GM19452 (cell line): ENCODE results near the gene AADAC.
A peak's percentile ranks its signal among the peaks of the same experiment; 100 is the strongest.
"Not testable (repeated sequence)": the region's sequence is repeated elsewhere in the genome, so short reads cannot be mapped to it uniquely, and the experiment has no call there.

ENCODE experiments used
- ATAC-seq: cut with Tn5 transposase; IDR thresholded peaks from one replicate; pipeline ENCODE4 v1.9.1; 2021; ENCODE audit not compliant: unreplicated experiment

The AADAC gene

DNA sequence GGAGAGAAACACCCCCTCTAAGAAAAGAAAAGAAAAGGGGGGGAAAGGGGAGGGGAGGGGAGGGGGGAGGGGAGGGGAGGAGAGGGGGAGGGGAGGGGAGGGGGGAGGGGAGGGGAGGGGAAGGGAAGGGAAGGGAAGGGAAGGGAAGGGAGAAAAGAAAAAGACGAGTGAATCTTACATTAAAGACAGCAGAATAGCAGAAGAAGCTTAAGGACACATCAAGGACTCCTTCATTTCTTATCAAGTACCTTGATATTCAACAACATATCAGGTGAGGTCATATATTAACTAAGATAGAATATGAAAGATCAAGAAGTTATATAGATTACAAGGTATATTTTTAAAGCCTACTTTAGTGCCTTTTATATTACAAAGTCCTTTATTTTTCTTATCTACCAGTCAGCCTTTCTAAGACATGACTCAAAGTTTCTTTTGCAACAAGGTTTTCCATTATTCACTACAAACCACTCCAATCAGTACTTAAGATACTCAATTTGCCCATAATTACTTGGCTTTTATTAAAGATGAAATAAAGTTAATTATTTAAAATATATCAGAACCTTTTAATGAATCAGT, 17.7 kb upstream of the AADAC start:
- no peak for ATAC-seq

DNA sequence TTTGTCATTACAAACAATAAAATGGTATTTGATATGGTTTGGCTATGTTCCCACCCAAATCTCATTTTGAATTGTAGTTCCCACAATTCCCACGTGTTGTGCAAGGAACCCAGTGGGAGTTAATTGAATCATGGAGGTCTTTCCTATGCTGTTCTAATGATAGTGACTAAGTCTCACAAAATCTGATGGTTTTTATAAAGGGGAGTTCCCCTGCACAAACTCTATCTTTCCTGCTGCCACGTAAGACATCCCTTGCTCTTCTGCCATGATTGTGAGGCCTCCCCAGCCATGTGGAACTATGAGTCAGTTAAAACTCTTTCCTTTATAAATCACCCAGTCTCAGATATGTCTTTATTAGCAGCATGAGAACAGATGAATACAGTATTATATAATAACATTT, 15.4 kb upstream of the AADAC start:
- ATAC-seq: no peak

DNA sequence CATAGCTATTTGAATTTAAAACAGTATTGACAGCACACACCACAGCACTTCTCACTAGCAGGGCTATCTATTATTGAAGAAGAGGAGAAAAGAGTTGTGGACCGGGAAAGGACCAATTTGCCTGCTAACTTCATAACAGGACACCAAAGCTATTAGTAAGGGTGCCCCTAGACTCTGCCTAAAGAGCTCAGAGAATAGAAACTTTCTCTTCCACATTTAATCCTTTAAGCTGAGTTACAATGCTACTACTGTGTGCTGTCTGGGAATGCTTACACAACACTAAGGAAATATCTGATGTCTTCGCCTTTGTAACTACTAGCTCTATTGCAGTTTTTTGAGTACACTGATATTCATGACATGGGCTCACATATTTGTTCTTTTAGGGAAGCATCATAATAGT, 13.5 kb upstream of the AADAC start:
- no peak for ATAC-seq

DNA sequence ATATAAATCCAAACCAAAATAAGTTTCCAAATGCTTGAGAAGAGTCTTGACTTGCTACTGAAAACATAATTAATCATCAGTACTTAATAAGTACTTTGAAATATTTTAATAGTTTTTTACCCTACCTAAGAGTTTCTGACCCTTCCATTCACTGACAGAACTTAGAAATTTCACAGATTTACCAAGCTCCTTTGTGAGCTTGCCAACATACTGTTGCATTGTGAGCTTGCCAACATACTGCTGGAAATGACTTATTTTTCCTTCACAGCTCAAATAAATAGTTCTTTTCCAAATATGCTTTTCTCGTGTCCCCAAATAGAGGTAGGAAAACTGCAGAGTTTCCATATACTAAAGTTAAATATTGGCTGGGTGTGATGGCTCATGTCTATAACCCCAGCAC, 9.6 kb upstream of the AADAC start:
- no peak for ATAC-seq

DNA sequence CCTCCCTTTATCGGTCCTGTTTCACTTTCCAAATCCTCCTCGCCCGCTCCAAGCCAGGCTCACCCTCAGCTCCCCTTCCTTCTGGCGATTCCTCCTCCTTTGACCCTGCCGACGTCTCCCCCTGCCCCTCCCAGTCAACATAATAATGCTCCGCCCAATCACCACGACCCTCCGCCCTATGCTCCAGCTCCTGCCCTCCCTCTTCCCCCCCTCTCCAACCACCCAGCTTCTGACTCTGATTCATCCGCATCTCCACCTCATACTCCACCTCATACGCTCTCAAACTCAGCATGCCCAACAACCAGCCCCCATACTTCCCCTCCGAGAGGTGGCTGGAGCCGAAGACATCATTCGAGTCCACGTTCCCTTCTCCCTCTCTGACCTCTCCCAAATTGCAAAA, 7.1 kb upstream of the AADAC start:
- ATAC-seq: no peak

DNA sequence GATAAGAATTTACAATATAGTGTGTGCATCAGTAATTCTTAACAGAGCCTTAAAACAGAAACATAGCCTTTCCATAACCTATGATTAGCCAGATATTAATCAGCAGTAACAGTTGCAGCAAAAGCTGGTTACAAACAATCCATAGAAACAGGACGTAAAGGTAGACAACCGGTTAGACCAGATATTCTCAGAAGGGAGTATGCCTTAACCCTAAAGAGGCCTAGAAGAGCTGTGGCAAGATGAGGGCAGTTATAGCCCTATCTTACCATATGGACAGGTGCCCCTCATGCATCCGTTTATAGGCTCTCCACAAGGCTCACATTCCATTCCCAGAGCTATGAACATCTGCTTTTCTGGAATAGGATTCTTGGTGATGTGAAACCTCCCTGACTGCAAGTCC, 5.0 kb upstream of the AADAC start:
- not testable (repeated sequence) for ATAC-seq

DNA sequence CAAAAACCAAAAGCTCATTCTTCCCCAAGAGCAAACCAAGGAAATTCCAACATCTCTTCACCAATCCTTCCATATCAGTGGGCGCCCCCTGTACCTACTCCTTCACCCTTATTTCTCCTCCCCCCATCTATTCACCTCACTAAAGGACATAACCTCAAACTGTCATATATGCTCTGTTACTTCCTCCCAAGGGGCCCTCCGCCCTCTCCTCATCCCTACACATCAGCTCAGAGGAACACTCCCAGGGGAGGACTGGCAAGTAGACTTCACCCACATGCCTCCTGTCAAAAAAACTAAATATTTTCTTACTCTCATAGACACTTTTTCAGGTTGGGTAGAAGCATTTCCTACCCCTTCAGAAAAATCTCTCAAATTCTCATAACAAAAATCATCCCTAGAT, 2.4 kb upstream of the AADAC start:
- ATAC-seq: no peak

DNA sequence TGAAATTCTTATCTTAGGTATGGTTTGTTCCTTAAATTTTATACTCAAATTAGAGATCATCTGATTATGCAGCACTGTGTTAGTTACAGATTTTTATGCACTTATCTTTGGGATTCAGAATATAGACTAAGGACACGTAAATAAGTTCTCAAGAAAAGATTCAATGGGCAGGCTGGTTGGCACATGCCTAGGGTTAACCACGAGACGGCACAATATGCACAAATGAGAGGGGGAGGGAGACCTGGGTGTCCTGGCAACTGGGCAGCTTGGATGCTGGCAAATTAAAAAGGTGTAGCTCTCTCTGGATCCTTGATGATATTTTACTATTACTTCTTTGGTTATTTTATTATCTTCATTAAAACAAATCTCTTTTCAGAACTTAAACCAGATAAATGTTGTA, 672 bp downstream of the AADAC start:
- no peak for ATAC-seq

DNA sequence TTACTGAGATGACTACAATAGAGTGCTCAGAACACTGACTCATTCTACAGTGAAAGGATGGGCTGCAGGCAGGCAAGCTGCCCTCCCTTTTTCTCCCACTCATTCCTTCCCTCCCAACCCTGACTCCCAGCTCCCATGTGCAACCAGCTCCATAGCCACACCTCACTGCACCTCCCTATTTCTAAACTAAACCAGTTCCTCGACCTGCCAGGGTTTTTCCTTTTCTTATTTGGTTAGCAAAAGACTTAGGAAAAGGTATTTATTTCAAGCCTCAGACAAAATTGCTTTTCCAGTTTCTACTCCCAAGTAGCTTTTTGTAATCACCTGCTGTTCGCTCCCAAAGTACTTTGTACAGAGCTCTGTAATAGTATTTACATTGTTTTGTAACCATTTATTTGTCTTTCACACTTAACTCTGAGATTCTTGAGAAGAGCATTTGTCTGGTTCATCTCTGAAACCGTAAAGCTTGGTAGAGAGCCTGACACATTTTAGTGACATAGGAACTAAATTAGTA, 2.2 kb downstream of the AADAC start:
- ATAC-seq: no peak

DNA sequence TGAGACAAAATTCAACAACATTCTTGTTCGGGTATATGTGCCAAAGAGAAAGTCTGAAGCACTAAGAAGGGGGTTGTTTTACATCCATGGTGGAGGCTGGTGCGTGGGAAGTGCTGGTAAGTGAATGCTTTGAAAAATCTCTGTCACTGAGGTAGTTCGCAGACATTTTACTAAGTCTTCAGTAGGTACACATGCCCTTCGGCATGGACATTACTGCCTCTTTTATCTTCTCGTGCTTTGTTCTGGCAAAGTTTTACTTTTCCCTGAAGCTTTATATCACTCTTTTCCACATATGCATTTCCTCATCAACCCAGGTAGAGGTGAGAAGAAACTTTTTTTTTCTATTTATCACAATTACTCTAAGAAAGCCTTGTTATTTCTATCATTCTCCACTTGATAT, 3.6 kb downstream of the AADAC start:
- ATAC-seq: no peak

DNA sequence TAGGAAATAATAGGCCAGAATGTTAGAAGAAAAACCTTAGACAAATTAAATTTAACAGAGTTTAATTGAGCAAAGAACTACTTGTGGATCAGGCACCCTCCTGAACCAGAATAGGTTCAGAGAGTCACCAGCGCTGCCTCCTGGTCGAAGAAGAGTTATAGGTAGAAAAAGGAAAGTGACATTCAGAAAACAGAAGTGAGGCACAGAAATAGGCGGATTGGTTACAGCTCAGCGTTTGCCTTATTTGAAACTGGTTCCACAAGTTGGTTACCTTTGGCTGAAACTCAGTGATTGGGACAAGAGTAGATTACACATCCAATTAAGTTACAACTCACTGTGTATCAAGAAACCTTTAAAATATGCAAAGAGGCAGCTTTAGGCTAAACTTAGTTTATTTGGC, 4.4 kb downstream of the AADAC start:
- no peak for ATAC-seq

DNA sequence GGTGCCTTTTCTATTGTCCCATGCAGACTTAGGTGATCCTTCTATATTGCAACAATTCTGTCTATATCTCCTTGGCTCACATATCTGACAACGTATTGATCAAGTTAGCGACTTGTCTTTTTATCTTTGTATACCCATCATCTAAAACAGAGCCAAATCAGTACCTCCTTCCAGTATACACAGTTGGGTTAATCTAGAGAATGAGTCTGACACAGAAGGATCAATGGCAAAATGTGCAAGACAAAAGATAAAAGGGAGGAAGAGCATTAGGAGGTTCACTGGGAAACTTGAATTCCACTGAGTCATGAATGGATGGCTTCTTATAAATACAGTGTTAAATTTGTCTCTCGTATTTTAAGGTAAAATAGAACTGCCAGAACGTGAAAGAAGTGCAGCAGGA, 6.0 kb downstream of the AADAC start:
- no peak for ATAC-seq

DNA sequence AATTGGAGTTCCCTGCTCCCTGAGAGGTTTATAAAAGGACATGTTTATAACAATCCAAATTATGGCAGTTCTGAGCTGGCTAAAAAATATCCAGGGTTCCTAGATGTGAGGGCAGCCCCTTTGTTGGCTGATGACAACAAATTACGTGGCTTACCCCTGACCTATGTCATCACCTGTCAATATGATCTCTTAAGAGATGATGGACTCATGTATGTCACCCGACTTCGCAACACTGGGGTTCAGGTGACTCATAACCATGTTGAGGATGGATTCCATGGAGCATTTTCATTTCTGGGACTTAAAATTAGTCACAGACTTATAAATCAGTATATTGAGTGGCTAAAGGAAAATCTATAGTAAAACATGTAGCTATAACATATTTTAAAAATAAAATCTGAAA, 13.9 kb downstream of the AADAC start:
- no peak for ATAC-seq

DNA sequence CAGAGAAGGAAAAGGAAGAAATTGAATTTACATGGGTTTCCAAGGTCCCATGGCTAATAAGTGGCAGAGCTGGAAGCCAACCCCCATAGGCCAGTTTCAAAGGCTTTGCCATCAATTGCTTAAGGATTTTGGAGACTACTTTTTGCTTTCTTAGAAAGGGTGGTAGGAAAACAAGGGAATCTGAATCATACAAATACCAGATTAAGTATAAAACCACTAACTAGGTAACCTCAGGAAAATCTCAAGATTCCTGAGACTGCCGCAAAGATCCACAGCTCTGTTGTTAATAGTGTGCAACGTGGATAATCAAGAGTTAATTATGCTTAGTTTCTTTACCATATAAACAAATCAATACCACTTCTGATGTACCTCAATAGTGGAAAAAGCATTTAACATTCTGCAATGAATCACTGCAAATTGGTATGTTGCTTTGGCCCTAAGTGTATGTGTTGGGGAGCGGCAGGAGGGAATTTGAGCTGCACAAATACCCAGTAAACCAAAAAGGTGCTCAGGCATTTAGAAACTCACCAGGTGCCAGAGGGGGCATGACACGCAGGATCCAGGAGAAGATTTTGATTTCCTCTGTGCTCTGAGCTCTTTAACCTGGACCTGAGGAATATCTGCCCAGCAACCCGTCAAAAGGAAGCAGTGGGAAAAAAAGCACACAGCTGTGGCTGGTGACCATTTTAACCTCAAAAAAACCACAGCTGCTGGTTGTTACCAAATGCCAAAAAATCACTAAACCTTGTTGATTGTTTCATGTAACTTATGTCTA, 22.0 kb downstream of the AADAC start:
- ATAC-seq: no peak

DNA sequence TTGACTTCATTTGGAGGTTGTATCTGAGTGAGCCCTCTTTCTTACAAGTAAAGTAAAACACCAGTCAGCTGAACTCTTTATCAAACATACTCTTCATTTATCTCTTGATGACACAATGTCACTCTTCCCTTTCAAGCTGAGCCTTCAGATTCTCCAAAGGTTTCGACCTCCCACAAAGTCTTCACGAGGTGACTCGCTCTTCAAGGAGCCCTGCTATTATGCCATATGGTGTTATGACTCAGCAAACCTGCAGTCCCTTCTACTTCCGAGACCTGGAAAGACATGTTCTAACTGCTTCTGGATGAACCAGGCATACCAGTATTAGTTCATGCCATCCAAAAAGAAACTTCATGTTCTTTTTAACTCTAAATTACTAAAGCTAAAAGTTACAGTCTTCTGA, 23.1 kb downstream of the AADAC start:
- ATAC-seq: no peak

DNA sequence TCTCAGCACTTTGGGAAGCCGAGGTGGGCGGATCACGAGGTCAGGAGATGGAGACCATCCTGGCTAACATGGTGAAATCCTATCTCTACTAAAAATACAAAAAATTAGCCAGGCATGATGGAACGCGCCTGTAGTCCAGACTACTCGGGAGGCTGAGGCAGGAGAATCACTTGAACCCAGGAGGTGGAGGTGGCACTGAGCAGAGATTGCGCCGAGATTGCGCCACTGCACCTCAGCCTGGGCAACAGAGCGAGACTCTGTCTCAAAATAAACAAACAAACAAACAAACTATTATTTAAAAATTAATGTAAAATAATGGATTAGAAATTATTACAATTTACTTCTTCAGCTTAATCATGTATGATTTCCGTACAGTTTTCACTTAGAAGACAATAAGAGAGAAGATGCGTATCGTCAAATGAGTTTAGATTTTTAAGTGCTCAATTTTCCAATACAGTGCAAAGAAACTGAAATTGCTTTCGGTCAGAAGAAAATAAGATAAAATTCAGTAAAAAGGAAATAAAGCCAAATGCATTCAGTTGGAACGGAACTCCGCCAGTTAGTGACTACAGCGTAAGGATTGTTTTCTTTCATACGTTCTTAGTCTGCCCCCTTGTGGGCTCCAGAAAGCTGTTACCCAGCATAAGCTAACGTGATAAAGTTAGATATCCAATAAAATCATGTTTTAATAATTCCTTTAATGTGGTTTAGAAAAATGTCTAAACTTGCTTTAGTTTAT, 24.8 kb downstream of the AADAC start:
- peak; percentile 63 for ATAC-seq

DNA sequence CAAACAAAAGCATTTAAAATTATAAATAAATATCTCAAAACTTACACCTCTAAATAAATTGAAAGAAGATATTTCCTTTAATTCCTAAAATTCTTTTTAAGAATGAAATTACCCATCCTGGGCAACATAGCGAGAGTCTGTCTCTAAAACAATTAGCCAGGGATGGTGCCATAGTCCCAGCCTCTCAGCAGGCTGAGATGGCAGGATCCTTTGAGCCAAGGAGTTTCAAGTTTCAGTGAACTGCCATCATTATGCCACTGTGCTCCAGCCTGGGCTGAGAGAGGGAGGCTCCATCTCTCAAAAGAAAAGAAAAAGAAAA, 25.4 kb downstream of the AADAC start:
- ATAC-seq: no peak

DNA sequence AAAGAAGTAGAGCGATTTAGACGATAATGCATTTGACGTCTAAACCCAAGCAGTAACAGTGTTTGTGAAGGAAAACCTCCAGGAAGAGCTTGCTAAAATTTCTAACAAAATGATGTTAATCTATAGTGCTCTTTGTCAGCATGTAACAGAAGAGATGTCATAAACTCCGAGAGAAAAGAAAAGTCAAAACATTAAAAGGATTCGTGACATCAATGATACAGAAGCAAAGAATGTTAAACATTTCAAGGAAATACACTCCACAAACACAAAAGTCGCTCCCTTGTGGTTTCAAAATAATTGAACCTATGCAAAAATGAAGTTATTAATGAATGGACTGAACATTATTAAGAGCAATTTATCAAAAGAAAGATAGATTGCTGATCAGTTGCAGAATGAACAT, 27.9 kb downstream of the AADAC start:
- ATAC-seq: no peak

DNA sequence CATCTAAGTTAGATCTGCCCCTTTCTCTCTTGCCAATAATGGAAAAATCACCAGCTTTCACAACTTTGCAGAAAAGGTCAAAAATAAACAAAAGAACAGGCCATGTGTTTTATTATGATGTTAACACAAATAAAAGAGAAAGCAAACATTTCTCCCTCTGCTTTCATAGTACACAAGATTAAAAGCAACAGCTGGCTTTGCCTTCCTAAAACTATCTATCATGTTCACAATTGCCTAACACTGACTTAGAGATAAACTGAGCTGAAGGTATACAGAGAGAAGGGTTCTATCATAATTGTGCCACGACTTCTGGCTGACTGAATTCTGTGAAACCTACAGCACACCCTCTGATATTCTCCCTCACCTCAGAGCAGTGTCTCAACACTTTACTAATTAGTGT, 29.4 kb downstream of the AADAC start:
- no peak for ATAC-seq

DNA sequence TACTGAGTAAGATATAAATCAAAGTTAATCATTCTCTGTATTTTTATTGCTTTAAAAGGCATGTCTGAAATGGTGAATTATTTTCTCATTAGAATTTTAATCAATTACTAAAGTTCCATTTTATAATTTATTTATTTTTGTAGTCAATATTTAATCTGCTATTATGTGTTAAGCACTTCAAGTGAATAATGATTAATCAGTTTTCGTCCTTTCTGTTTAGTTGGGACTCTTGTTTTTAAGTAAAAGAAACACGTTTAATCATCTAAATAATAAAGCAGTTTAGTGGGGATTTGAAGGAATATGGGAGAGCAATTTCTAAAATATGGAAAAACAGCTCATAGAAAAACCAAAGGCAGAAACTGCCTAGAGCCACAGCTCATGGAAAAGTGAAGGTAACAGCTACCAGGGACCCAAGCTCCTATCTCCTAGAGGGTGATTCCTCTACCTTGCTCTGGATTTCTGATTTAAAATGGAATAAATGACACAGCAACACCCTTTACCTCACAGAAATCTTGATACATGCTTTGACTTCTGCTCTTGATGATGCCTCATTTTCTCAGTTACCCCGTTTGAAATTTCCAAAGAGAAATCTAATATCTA, 31.5 kb downstream of the AADAC start:
- no peak for ATAC-seq

DNA sequence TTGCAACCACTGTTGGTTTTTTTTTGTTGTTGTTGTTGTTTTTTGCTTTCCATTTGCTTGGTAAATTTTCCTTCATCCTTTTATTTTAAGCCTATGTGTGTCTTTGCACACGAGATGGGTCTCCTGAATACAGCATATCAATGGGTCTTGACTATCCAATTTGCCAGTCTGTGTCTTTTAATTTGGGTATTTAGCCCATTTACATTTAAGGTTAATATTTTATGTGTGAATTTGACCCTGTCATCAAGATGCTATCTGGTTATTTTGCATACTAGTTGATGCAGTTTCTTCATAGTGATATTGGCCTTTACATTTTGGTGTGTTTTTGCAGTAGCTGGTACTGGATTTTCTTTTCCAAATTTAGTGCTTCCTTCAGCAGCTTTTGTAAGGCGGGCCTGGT, 36.1 kb downstream of the AADAC start:
- not testable (repeated sequence) for ATAC-seq
